Measurements from ENCODE around the gene TSSC4.

Gene TSSC4

GRCh38 chr11:2355000-2355644 is 45.4 kb upstream of the TSSC4 start (continued):
- no peak for TF ChIP-seq PRDM2 (tag by site-specific recombination; IDR thresholded peaks at IDR 0.05; ENCODE audit: borderline replicate concordance)

- Histone ChIP-seq H3K36me3 (ENCODE audit: control insufficient read depth in 2 of 2, insufficient read depth in 1 of 2, low read length in 2 of 2) (no peaks in the 10 kb centered on the region), H3K27ac (ENCODE audit: extremely low read depth, low read depth, low read length) (no peak overlapping the region), H3K4me3 (ENCODE audit: low read depth, low read length) (no peak overlapping the region), H3K4me1 (ENCODE audit: control insufficient read depth, insufficient read depth, low read length) (no peaks in the 10 kb centered on the region), H3K9me3 (ENCODE audit: control insufficient read depth, insufficient read depth, low read depth, low read length) (no peaks in the 10 kb centered on the region)
- ChIA-PET CTCF (no interaction called here), POLR2A (interaction anchor here (1.2 kb wide), 1 partner anchor 20 kb away, joined by 3 read pairs; no protein-coding TSS in a partner anchor)
- no peak for TF ChIP-seq ZNF768 (tag by site-specific recombination; IDR thresholded peaks at IDR 0.05)
- TF ChIP-seq ZNF335 (tag by site-specific recombination; conservative IDR thresholded peaks at IDR 0.05), result no peak
- TF ChIP-seq MZF1 (tag by site-specific recombination; IDR thresholded peaks at IDR 0.05; ENCODE audit: borderline replicate concordance), result no peak
- TF ChIP-seq PRDM10 (tag by site-specific recombination; IDR thresholded peaks at IDR 0.05), result no peak
- TF ChIP-seq ZNF133 (tag by site-specific recombination; IDR thresholded peaks at IDR 0.05), result no peak
- no peak for TF ChIP-seq ZNF280C (tag by site-specific recombination; IDR thresholded peaks at IDR 0.05)
- TF ChIP-seq ZFP69B (tag by site-specific recombination; IDR thresholded peaks at IDR 0.05), result no peak
- TF ChIP-seq ZSCAN18 (tag by site-specific recombination; IDR thresholded peaks at IDR 0.05), result no peak
- no peak for TF ChIP-seq KLF17 (tag by site-specific recombination; IDR thresholded peaks at IDR 0.05)
- TF ChIP-seq ZNF704 (tag by site-specific recombination; IDR thresholded peaks at IDR 0.05), result no peak
- TF ChIP-seq ZNF394 (tag by site-specific recombination; IDR thresholded peaks at IDR 0.05; ENCODE audit: borderline replicate concordance), result no peak
- no peak for TF ChIP-seq HOXD13 (CRISPR knock-in tag; IDR thresholded peaks at IDR 0.05; ENCODE audit: borderline replicate concordance)
- TF ChIP-seq PRDM4 (tag by site-specific recombination; IDR thresholded peaks at IDR 0.05), result no peak
- TF ChIP-seq ZNF488 (tag by site-specific recombination; IDR thresholded peaks at IDR 0.05), result no peak
Observed at GRCh38 chr11:2357246-2357645, 43.3 kb upstream of the TSSC4 start.
